Lower leg skin (tissue), 4 donors: ENCODE results near the gene DAGLA. TPM values are rescaled to one million over a fixed set of nuclear protein-coding genes. Genes with fewer than 3 reads are reported as not detected.

Source experiments
- DNase-seq, 2 donors: peaks; one replicate each; pipeline ENCODE4 v3.0.0-alpha.2; 2019; ENCODE audit warnings: low spot score in 2 of 2
- H3K4me3 ChIP-seq: fragments of 200-600 bp; sonication (generic); 2 replicates; pipeline ENCODE4 v1.5.1; 2017; ENCODE audit warnings: mild to moderate bottlenecking, low read depth; ENCODE audit not compliant: poor library complexity, severe bottlenecking
- POLR2A ChIP-seq, 2 donors: fragments of 450-650 bp; IDR thresholded peaks; one replicate each; pipeline ENCODE4 v1.6.1; 2016 to 2017; ENCODE audit warnings: antibody characterized with exemption in 2 of 2, mild to moderate bottlenecking in 1 of 2, moderate library complexity in 1 of 2
- WGBS, 2 donors: methylation state at CpG; one replicate each; pipeline ENCODE4 v1.1.5; 2018; 5-methylcytosine and 5-hydroxymethylcytosine counted together
- intact Hi-C: fragments of 100-400 bp; cut with DNase I; formaldehyde crosslinking; loops from one replicate; pipeline ENCODE4 v1.15.0; 2023; ENCODE audit warnings: low total_unique reads
- total RNA-seq, 4 donors: library from RNA; depleted of rRNA; stranded (reverse); fragments of >200 nt; gene quantifications; one replicate each; pipeline ENCODE4 v1.1.0, GENCODE V29; 2016
- TF ChIP-seq, protein P1 (sequence below), 3 donors: fragments of 450-650 bp; IDR thresholded peaks; one replicate each; pipeline ENCODE4 v1.5.1; 2016; ENCODE audit warnings: antibody characterized with exemption in 3 of 3, mild to moderate bottlenecking in 3 of 3, moderate library complexity in 2 of 3

Gene DAGLA
- total RNA-seq, 4 donors from 2014 or later = 0.23 to 1.8 (median 0.79) TPM

GRCh38 chr11:61637277-61637676, 42.9 kb upstream of the DAGLA start:
- TF ChIP-seq POLR2A (IDR thresholded peaks at IDR 0.05) = no peak
- TF ChIP-seq, protein P1, sequence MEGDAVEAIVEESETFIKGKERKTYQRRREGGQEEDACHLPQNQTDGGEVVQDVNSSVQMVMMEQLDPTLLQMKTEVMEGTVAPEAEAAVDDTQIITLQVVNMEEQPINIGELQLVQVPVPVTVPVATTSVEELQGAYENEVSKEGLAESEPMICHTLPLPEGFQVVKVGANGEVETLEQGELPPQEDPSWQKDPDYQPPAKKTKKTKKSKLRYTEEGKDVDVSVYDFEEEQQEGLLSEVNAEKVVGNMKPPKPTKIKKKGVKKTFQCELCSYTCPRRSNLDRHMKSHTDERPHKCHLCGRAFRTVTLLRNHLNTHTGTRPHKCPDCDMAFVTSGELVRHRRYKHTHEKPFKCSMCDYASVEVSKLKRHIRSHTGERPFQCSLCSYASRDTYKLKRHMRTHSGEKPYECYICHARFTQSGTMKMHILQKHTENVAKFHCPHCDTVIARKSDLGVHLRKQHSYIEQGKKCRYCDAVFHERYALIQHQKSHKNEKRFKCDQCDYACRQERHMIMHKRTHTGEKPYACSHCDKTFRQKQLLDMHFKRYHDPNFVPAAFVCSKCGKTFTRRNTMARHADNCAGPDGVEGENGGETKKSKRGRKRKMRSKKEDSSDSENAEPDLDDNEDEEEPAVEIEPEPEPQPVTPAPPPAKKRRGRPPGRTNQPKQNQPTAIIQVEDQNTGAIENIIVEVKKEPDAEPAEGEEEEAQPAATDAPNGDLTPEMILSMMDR (IDR thresholded peaks at IDR 0.05) = no peak
- DNase-seq = no peak
- H3K4me3 ChIP-seq = no peak overlapping the region
- intact Hi-C loops = loop anchor here (10.0 kb wide), 2 partner anchors 162 to 192 kb away; no protein-coding TSS in a partner anchor
- 70 to 72% methylated on average over 9 of the region's 9 CpGs for WGBS, 2 donors

GRCh38 chr11:61639816-61640443, 40.3 kb upstream of the DAGLA start:
- intact Hi-C loops = loop anchor here (10.0 kb wide), 2 partner anchors 165 to 195 kb away; no protein-coding TSS in a partner anchor
- TF ChIP-seq POLR2A (IDR thresholded peaks at IDR 0.05) = no peak
- TF ChIP-seq, protein P1 (IDR thresholded peaks at IDR 0.05) = no peak
- no peak for DNase-seq
- 78 to 81% methylated on average over 7 of the region's 7 CpGs for WGBS, 2 donors
- H3K4me3 ChIP-seq = no peak overlapping the region

GRCh38 chr11:61642162-61642561, 38.0 kb upstream of the DAGLA start:
- DNase-seq = no peak
- intact Hi-C loops = no loop called here
- no peak overlapping the region for H3K4me3 ChIP-seq
- TF ChIP-seq POLR2A (IDR thresholded peaks at IDR 0.05) = no peak
- TF ChIP-seq, protein P1 (IDR thresholded peaks at IDR 0.05) = no peak
- WGBS, 2 donors = 85 to 89% methylated on average over 8 of the region's 8 CpGs

DNA sequence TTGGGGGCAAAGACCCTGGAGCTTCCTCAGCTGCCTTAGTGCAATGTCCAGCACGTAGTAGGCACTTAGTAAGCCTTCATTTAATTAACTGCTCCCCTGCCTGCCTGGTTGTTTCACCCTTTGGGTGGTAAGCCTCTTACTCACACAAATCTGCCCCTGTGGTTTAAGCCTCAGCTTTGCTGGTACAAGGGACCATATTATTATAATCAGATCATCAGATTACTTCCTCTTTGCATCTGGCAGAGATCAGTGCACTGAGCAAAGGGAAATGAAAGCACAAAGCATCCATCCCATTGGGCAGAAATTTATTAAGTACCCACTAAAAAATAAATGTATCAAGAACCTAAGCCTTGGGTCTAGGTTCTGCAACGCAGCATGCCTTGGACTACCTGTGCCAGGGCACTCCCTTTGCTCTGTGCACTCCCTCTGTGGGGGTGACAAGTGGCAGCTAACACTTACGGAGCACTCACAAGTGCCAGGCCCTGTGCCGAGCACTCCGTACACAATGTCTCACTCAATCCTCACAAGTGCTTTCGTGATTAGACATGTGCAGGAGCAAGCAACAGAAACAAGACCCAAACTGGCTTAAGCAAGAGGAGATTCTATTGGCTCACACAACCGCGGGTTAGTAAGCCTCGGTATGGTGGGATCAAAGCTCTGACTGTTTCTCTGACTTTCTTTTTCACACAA, 34.9 kb upstream of the DAGLA start:
- TF ChIP-seq POLR2A (IDR thresholded peaks at IDR 0.05) = no peak
- TF ChIP-seq, protein P1 (IDR thresholded peaks at IDR 0.05) = no peak
- no peak overlapping the region for H3K4me3 ChIP-seq
- intact Hi-C loops = no loop called here
- 65 to 70% methylated on average over 9 of the region's 9 CpGs for WGBS, 2 donors
- no peak for DNase-seq

DNA sequence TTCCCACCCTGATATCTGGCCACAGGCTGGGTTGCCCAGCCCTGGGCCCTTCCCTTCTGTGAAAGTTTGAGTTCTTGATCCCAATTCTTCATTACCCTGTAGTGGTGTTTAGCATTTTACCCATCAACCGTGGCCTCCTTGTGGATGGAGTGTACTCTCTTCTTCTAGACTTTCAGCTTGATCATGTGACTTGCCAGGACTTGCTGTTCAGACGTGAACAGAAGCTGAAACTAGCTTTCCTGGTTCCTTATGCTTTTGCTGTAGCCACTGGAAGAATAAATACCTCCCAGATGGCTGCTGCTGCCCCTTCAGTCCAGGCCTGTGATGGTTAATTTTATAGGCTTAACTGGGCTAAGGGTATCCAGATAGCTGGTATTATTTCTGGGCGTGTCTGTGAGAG, 32.7 kb upstream of the DAGLA start:
- no peak for DNase-seq
- TF ChIP-seq, protein P1 (IDR thresholded peaks at IDR 0.05) = no peak
- TF ChIP-seq POLR2A (IDR thresholded peaks at IDR 0.05) = no peak
- intact Hi-C loops = no loop called here
- H3K4me3 ChIP-seq = no peak overlapping the region
- 55 to 61% methylated on average over 3 of the region's 3 CpGs for WGBS, 2 donors
